T follicular helper cell (primary cell): ENCODE results near the gene CPNE2.
"Not testable (repeated sequence)": the region's sequence is repeated elsewhere in the genome, so short reads cannot be mapped to it uniquely, and the experiment has no call there.

Experiments used
- DNase-seq: peaks from one replicate; pipeline ENCODE4 v3.0.0-alpha.2; 2020; ENCODE audit warnings: low read depth

The CPNE2 gene

DNA sequence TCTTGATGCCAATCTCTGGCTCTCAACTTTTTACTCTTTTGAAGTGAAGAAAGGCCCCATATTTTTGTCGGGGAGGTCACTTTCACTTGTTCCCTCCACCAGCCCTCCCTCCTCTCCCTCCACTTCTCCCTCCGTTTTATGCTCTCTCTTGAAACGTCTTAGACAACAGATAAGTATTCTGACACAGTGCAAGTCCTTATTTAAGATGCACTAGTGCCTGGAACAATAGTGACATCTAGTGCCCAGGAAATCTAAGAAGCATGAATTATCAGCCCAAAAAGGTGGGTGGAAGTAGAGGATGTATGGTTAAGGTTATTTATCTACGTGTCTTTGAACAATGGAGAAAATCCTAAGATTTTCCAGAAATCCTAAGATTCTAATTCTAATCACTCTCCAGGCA, 75.6 kb downstream of the CPNE2 start:
- DNase-seq = no peak

DNA sequence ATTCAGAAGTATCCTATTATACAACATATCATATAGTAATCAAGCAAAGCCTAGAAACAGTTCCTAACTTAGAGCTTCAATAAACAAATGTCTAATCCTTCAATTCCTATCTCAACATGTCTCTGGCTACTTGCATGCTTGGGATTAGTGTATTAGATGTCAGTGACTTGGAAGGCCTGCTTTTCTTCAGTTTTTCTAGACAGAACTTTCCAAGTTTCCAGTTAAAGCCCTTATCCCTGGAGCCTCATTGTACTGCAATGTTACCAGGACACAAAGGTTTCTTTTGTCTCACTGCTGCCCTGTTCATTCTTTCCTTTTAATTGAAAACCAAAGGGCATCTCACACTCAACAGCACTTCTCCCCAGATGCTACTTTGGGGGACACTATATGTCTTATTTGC, 76.9 kb downstream of the CPNE2 start:
- DNase-seq = no peak

DNA sequence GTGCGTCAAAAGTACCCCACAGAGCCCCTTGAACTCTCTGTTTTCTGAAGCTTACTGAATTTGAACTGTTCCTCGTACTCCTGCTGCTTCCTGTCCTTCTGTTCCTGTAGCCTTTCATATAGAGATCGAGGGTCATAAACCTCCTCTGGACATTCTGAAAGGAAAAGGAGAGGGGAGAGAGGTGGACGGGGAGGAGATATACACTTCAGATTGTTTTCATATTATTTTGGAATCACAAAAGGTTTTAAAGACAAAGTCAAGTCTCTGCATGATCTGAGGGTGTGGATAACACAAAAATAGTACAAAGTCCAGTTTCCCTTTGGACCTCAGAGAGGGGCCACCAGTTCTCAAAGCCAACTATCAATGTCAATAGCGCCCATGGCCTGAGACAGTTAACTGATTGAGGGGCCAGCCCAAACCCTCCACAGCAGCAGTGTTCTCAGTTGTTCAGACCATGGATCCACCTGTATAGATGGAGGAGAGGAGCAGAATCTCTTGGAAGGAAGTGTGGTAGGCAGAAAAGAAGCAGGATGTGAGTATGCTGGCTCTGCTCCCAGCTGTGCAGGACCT, 80.4 kb downstream of the CPNE2 start:
- no peak for DNase-seq

DNA sequence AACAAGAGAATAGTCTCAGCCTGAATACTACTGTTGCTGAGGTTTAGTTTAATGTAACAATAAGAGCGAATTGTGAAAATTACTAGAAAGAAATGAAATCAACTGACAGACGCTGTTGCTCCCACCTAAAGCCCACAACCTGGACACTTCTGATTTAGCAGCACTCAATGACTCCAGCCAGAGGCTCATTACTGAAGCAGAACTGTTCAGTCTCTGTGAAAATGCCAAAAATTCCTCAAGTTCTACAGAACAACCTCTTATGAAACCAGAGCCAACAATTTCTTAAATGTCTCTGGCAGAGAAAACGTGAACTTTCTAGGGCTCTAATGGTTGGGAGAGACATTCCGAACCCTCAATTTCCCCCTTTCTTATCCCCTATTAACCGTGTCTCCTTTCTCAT, 83.5 kb downstream of the CPNE2 start:
- DNase-seq = no peak

DNA sequence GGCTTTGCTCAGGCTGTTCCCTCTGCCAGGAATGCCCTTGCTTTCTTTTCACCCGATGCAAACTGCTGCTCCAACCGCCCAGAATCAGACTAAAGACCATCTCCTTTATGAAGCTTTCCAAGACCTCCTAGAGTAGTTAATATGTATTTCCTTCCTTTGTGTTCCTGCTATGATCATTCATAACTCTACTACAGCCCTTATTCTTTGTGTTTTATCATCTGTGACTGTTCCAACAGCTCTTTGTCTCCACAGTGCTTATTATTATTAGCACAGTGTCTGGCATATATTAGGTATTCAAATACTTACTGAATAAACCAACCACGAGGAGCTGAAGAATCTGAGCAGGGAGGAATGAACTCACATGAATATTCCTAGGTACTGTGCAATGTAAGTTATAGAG, 85.8 kb downstream of the CPNE2 start:
- DNase-seq = no peak

DNA sequence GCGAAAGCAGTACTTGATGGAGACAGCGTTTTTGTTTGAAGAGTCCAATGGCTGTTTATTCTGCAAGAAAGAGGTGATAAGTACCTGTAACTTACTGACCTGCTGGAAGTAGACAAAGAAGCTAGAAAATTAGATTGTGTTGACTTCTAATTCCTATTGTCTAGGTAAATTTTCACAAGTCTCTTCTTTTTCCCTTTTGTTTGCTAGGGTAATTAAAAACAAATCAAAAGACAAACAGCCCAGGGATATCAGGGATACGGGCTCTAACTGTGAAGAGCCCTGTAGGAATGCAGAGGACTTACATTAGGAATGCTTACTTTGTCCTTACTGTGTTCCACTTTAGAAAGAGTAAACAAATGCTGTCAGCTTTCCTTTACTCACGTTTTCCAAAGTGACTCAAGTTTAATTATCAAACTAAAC, 86.4 kb downstream of the CPNE2 start:
- no peak for DNase-seq

DNA sequence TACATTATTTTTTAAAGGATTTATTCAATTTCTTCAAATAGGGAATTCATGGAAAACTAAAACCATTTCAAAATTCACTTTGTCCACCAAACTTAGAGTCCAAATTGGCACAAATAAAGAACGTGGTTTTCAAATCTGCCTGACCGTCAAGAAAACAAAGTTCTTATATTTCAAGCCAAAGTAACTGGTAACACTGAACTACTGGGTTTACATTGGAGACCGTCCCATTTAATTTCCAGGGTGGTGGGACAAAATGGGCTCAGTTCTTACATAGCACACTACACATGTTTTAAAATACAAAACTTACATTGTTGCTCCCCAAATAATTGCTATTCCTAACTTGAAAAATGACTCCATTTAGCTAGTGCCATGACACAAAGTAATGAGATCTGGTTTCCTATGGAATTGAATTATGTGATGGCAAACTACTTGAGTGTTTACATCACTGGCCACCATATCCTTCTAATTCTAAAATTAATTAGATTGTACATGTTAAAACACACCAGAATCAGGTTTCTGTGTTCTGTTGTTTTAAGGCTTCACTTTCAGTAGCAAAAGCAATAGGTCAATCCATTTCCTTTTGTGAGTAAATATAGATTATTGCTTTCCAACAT, 86.9 kb downstream of the CPNE2 start:
- no peak for DNase-seq

DNA sequence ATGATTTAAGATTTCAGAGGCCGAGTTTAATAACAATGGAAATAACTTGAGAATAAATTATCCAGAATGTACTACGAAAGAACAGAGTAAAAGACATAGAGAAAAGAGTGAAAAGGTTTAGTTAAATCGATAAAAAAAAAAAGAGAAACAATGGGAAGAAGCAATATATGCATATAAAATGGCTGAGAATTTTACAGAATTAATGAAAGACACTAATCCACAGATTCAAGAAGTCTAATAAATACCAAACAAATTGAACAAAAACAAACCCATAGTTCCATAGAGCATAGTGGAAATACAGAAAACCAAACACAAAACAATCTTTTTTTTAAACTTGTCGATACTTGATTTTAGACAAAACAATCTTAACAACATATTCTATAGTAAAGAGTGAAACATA, 91.7 kb downstream of the CPNE2 start:
- no peak for DNase-seq

DNA sequence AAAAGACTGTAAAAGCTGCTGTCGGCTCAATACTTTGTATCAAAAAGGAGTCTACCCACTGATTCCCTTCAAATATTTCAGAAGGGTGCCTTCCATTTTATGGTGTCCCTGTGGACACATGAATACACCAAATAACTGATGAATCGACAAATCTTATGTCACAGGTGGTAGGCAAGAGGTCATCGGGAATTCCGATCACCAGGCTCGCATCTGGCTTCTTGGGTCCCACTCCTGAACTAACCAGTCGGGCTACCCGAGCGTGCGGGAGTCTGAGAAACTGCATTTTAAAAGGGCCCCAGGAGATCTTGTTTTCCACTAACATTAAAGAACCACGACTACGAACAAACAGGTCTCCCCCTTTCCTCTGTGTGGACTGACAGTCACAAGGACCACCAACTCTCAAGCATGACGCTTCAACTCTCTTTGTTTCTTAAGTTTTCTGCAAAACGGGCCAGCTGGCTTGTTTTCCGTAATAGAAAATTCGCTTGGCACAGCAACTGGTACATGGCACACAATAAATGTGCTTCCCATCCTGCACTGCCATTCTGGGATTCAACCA, 92.6 kb downstream of the CPNE2 start:
- no peak for DNase-seq

DNA sequence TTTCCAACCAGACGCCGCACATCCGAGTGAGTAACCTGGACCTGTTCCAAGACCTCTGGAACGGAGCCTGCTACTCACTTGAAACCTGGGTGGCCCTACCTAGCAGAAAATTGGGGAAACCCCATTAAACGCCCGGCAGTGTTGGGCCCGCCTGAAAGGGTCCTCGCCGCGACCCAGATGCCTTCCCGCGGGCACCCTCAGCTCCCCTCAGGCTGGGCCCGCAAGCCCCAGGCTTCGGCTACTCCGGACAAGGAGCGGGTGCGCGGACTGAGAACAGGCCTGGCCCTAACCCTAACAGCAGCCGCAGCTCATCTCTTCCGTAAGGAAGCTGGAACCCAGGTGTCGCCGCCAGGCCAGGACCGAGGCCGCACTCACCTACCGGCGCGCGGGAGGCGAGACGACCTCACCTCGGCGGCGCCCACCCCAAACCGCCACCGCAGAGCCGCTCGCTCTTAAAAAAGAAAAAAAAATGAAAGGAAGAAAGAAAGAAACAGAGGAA, 93.1 kb downstream of the CPNE2 start:
- DNase-seq = peak; percentile 21

DNA sequence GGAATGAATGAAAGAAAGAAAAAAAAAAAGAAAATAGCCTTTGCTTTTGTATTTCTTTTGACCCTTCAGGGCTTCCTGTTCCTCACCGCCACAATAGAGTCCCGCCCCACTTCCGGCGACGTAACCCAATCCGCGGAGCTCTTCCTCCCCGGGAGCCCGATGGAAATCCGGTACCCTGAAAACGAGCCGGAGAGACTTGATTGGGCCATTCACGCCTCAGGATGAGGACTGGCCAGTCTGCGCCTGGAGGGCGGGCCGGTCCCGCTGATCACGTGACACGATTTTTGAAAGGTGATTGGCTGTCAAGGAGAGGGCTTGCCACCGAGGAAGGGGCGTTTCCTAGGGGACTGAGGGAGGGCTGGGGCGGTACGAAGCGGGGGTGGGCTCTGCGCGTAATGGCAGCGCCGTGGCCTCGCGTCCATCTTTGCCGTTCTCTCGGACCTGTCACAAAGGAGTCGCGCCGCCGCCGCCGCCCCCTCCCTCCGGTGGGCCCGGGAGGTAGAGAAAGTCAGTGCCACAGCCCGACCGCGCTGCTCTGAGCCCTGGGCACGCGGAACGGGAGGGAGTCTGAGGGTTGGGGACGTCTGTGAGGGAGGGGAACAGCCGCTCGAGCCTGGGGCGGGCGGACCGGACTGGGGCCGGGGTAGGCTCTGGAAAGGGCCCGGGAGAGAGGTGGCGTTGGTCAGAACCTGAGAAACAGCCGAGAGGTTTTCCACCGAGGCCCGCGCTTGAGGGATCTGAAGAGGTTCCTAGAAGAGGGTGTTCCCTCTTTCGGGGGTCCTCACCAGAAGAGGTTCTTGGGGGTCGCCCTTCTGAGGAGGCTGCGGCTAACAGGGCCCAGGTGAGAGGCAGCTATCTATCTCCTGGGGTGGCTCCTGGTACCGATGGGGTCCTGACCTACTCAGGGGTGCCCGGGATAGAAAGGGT, 93.8 kb downstream of the CPNE2 start, which contains the start of the genes PSME3IP1 and RSPRY1:
TSS of gene PSME3IP1 (minus strand) at position 95 of the 927 bp plus-strand sequence. CDS start 12,185 bp downstream, outside the sequence.
TSS of gene RSPRY1 (plus strand) at position 385 of the 927 bp plus-strand sequence. CDS start 18,330 bp downstream, outside the sequence.
- DNase-seq = peak; percentile 99

DNA sequence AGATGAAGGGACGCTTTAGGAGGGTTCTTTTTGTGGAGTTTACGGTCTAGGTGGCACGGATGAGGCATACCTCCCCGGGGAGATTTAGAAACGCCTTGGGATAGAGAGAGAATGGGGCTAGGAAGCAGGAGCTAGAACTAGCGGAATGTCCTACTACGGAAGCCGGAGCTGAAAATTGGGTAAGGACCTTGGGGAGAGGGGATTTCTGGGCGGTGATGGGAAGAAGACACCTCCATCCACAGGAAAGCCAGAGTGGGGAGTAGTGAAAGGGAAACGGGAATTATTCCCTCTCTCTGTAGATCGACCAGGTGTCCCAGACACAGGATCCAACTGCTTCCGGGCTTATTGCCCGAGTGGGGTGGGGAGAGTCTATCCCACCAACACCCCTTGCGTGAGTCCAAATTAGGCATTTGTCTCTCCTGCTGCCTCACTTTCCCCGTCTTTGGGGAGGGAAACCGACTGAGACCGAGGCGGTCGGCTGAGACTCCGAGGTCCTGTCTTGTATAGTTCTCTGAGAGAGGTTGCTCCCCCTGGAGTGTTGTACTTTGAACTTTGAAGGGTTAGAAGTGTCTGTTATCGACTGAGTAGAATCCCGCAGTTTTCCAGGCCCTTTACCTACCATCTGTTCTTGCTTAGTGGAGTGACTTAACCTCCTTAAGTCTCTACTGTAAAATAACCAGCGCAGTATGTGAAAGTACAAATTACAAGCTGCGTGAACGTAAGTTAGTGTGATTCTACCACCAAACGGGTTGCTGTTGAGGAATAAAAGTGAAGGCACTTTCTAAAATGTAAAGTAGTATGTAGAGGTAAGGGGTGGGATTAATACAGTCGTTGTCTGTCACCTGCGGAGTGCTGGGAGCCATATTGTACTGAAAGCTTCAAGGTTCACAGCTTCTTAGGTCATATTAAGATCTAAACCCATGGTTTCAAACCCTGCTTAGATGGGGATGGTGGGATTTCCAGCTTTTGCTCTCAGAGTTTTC, 94.8 kb downstream of the CPNE2 start:
- peak; percentile 0 for DNase-seq

DNA sequence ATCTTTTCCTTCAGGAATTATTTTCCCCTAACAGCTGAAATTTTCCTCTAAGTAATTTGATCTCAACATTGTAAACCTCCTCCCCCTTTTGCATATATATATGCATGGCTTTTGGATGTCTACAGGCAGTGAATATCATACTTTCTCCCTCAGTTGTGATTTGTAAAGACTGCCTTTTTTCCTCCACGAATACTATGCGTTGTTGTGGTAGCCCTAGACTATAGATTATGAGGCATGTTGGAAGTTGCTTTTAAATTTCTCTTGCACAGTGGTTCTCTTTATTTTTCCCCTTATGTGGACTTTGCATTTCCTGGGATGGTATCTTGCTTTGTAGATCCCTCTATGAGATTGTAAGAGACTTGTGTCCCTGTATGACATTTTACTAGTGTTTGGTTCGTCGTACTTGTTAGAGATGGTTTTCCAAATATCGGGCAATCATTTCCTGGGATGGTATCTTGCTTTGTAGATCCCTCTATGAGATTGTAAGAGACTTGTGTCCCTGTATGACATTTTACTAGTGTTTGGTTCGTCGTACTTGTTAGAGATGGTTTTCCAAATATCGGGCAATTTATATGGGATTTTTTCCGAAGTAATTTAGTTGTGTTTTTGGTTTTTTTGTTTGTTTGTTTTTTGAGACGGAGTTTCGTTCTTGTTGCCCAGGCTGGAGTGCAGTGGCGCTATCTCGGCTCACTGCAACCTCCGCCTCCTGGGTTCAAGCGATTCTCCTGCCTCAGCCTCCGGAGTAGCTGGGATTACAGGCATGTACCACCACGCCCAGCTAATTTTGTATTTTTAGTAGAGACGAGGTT, 95.7 kb downstream of the CPNE2 start:
- DNase-seq = not testable (repeated sequence)

DNA sequence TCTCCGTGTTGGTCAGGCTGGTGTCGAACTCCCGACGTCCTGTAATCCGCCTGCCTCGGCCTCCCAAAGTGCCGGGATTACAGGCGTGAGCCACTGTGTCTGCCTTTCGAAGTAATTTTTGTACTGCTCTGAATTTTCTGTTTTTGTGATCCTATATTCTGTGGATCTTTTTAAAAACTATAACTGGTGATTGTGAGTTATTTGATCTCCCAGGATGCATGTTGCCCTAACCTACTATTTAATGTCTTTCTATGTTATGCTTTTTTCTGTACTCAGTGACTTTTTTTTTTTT, 96.3 kb downstream of the CPNE2 start:
- DNase-seq = no peak

DNA sequence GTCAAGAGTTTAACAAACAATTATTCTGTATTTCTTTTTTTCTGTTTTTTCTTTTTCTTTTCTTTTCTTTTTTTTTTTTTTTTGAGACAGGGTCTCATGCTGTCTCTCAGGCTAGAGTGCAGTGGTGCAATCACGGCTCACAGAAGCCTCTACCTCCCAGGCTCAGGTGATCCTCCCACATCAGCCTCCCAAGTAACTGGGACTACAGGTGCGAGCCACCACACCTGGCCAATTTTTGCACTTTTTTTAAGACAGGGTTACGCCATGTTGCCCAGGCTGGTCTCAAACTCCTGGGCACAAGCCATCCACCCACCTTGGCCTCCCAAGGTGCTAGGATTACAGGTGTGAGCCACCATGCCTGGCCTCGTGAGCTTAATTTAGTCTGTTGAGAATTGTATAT, 97.1 kb downstream of the CPNE2 start:
- not testable (repeated sequence) for DNase-seq

DNA sequence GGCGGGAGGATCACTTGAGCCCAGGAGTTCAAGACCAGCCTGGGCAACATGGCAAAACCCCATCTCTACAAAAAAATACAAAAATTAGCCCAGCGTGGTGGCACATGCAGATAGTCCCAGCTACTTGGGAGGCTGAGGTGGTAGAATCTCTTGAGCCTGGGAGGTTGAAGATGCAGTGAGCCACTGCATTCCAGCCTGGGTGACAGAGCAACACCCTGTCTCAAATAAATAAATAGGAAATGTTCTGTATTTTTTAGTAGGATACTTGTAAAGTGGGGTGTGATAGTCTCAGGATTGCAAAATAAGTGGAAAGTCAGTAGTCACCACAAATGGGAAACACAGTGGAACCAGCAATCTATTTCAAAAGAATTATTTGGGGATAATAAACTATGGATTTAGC, 97.8 kb downstream of the CPNE2 start:
- no peak for DNase-seq

DNA sequence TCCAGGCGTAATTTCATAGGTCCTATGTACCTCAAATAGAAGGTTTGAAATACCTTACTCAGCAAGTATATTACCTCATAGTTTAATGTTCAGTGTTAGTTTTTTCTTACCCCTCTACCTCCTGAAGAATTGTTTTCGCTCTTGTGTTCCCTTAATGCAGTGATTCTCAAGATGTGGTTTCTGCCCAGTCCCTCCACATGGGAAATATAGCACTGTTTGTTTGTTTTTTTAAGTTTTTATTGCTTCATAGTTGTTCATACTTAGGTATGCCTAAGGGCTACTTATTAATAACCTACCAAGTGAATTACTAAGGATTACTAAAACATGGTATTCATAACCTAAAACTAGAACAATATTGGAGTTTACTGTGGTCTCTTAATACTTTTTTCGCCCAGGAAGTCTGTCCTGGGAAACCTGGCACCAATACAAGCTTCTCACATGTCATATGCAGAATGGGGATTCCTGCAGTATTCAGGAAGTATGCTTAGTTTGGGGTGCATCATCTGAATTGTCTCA, 98.7 kb downstream of the CPNE2 start:
- DNase-seq = no peak

DNA sequence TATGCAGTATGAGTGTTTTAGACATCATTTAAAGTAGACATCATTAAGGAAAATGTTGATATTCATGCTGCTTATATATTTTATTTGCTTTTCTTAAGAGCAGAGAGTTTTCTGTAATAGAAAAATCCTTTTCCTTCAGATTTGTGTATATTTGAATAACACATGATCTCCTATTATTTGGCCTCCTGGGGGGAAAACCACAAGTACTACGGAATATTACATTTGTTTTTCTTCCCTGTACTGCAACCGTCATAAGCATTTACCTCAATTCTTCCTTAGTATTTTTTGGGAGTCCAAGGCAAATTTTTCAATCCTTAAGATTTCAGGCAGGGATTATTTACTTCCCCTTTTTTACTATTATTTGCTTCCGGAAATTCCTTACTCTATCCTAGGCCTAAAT, 99.8 kb downstream of the CPNE2 start:
- DNase-seq = no peak

DNA sequence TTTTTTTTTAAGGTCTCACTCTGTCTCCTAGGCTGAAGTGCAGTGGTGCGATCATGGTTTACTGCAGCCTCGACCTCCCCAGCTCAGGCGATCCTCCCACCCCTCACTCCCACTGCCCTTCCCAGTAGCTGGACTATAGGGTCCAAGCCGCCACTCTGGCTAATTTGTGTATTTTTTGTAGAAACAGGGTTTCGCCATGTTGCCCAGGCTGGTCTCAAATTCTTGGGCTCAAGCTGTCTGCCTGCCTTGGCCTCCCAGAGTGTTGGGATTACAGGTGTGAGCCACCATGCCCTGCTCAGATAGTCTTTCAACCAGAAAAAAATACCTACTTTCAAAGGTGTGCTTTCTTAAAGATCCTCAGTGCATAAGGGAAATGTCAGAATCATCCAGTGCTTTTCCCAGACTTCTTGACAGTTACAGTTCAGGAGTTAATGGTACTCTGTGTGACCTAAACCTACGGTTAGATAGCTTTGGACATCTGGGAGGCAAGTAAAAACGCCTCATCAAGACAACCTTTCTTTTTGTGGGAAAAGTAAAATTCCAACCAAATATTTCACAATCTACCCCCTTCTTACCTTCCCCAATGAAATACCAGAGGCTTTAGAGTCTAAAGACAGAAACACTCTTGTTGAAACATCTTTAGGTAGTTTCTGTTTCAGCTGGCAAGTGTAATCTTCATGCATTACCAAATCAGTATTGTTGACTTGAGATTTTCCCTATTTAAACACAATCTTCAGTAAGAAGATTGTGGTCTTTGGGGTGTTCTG, 100.5 kb downstream of the CPNE2 start:
- no peak for DNase-seq
